ENCODE measurements around the gene SEC14L5.

DNA sequence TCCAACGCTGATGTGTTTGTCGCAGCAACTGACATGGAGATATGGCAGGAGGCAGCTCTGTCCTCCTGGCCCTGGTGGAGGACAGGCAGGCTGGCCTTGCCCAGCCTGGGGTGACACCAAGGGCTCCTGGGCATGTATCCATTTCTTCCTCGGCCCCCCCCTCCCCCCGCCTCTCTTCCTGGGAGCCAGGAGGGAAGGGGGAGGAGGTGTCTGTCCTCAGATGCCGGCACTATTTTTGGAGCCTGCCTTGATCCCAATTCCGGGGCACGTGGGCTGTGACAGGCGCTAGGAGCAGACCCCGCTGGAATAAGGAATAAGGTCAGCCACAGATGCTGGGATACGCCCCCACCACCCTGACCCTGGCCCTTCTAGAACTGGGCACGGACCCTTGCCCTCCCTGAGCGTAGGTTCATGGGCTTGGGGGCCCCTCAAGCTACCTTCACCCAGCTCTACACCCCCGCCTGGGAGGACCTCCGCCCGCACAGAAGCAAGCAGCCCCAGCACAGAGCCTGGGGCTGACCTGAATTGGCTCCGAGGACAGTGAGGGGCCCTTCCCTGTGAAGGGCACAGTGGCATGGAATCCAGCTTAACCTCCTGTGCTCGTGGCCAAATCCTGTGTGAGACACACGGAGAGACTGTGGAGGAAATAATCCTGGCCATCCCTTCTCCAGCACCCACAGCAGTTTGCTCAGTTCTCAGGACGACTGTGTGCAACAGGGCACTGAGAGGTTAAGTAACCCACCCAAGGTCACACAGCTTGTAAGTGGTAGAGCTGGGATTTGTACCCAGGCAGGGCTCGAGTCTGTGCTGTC lies 24.1 kb downstream of the SEC14L5 start:
- TF ChIP-seq, protein P1, sequence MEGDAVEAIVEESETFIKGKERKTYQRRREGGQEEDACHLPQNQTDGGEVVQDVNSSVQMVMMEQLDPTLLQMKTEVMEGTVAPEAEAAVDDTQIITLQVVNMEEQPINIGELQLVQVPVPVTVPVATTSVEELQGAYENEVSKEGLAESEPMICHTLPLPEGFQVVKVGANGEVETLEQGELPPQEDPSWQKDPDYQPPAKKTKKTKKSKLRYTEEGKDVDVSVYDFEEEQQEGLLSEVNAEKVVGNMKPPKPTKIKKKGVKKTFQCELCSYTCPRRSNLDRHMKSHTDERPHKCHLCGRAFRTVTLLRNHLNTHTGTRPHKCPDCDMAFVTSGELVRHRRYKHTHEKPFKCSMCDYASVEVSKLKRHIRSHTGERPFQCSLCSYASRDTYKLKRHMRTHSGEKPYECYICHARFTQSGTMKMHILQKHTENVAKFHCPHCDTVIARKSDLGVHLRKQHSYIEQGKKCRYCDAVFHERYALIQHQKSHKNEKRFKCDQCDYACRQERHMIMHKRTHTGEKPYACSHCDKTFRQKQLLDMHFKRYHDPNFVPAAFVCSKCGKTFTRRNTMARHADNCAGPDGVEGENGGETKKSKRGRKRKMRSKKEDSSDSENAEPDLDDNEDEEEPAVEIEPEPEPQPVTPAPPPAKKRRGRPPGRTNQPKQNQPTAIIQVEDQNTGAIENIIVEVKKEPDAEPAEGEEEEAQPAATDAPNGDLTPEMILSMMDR (IDR thresholded peaks at IDR 0.05) = no peak
- TF ChIP-seq POLR2A (IDR thresholded peaks at IDR 0.05) = no peak
- no peak for TF ChIP-seq EP300 (IDR thresholded peaks at IDR 0.05; ENCODE audit: low read depth)
- TF ChIP-seq POLR2AphosphoS5 (IDR thresholded peaks at IDR 0.05) = no peak
